SU-DHL-6 (cell line): ENCODE data around the gene RBM8A.

Experiments used
- H2AFZ ChIP-seq: fragments of 200-600 bp; sonication (generic); 2 replicates; pipeline ENCODE4 v1.6.1; 2014; ENCODE audit warnings: low read depth, mild to moderate bottlenecking, moderate library complexity, mixed read lengths, antibody characterized with exemption, low read length; ENCODE audit not compliant: severe bottlenecking
- H3F3A ChIP-seq: fragments of 200-600 bp; shearing (Covaris generic); 2 replicates; pipeline ENCODE4 v1.6.0; 2016; ENCODE audit warnings: antibody characterized with exemption, mild to moderate bottlenecking; ENCODE audit not compliant: insufficient read depth
- H3K27ac ChIP-seq: fragments of 200-600 bp; sonication (generic); 2 replicates; pipeline ENCODE4 v1.5.1; 2016; ENCODE audit warnings: low read depth, mild to moderate bottlenecking, low read length, moderate library complexity, mixed read lengths
- H3K27me3 ChIP-seq: fragments of 200-600 bp; sonication (generic), shearing (Covaris generic); 2 replicates; pipeline ENCODE4 v1.6.0; 2014; ENCODE audit warnings: mild to moderate bottlenecking, low read length
- H3K36me3 ChIP-seq: fragments of 200-600 bp; sonication (generic); 2 replicates; pipeline ENCODE4 v1.6.1; 2014; ENCODE audit warnings: mild to moderate bottlenecking, low read length, mixed read lengths
- H3K4me2 ChIP-seq: fragments of 300-600, 200-600 bp; shearing (Covaris generic), sonication (generic); 2 replicates; pipeline ENCODE4 v1.6.0; 2014; ENCODE audit warnings: low read length, low read depth, mild to moderate bottlenecking; ENCODE audit not compliant: poor library complexity, severe bottlenecking
- H3K4me3 ChIP-seq: fragments of 200-600 bp; sonication (generic); 2 replicates; pipeline ENCODE4 v1.5.1; 2014; ENCODE audit warnings: antibody characterized with exemption, low read length, mild to moderate bottlenecking, mixed read lengths; ENCODE audit not compliant: insufficient read depth, poor library complexity, severe bottlenecking
- H3K79me2 ChIP-seq: fragments of 200-600 bp; sonication (generic); 2 replicates; pipeline ENCODE4 v1.6.1; 2014; ENCODE audit warnings: mild to moderate bottlenecking, low read length, moderate library complexity; ENCODE audit not compliant: insufficient read depth
- H3K9ac ChIP-seq: fragments of 200-600 bp; sonication (generic); 2 replicates; pipeline ENCODE4 v1.7.0; 2014; ENCODE audit warnings: mild to moderate bottlenecking, low read length
- H3K9me2 ChIP-seq: fragments of 200-600 bp; sonication (generic); replicated peaks from 2 replicates; pipeline ENCODE4 v1.6.1; 2014; ENCODE audit warnings: low read length; ENCODE audit not compliant: insufficient read depth
- H3K9me3 ChIP-seq: fragments of 200-600 bp; sonication (generic); 2 replicates; pipeline ENCODE4 v1.6.1; 2014; ENCODE audit warnings: low read length, mixed read lengths; ENCODE audit not compliant: insufficient read depth
- H4K20me1 ChIP-seq: fragments of 200-600 bp; sonication (generic); 2 replicates; pipeline ENCODE4 v1.6.1; 2014; ENCODE audit warnings: low read depth, mild to moderate bottlenecking, antibody characterized with exemption, low read length, moderate library complexity, mixed read lengths
- EZH2phosphoT487 ChIP-seq: fragments of 200-600 bp; sonication (generic), shearing (Covaris generic); conservative IDR thresholded peaks from 2 replicates; pipeline ENCODE4 v1.6.1; 2018; ENCODE audit warnings: mild to moderate bottlenecking, antibody characterized with exemption, low read length, moderate library complexity, mixed read lengths
- TF ChIP-seq, protein P1 (sequence below): fragments of 200-600 bp; sonication (generic); IDR thresholded peaks from one replicate; pipeline ENCODE4 v1.5.1; 2017; ENCODE audit warnings: antibody characterized with exemption, mild to moderate bottlenecking, low read length, moderate library complexity; ENCODE audit not compliant: insufficient read depth, poor library complexity, severe bottlenecking

RBM8A gene

DNA sequence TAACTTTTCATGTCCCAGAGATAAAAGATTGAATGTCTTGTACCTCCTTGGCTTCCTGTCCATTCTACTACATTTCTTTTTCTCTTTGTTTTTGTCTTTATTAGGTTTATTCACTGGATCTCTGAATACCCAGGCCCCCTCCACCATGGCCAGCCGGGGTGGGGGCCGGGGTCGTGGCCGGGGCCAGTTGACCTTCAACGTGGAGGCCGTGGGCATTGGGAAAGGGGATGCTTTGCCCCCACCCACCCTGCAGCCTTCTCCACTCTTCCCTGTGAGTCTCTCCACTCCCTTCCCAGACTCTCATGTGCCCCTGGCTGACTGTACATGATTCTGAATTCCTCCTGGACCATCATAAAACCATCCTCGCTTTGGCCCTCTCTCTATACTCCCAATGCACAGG is 47.4 kb upstream of the RBM8A start:
- Histone ChIP-seq H3K9me3 (no peaks in the 10 kb centered on the region), H3K9me2 (no peaks in the 10 kb centered on the region), H2AFZ (no peak overlapping the region), H3K4me2 (no peak overlapping the region), H3K9ac (no peak overlapping the region), H3K27me3 (no peaks in the 10 kb centered on the region), H3K36me3 (no peaks in the 10 kb centered on the region), H3K27ac (no peak overlapping the region), H3F3A (0 out of 2 replicates have a peak, but pooled peaks cover 3% of the 10 kb centered on the region), H4K20me1 (no peaks in the 10 kb centered on the region), H3K4me3 (no peak overlapping the region), H3K79me2 (no peaks in the 10 kb centered on the region)
- TF ChIP-seq, protein P1, sequence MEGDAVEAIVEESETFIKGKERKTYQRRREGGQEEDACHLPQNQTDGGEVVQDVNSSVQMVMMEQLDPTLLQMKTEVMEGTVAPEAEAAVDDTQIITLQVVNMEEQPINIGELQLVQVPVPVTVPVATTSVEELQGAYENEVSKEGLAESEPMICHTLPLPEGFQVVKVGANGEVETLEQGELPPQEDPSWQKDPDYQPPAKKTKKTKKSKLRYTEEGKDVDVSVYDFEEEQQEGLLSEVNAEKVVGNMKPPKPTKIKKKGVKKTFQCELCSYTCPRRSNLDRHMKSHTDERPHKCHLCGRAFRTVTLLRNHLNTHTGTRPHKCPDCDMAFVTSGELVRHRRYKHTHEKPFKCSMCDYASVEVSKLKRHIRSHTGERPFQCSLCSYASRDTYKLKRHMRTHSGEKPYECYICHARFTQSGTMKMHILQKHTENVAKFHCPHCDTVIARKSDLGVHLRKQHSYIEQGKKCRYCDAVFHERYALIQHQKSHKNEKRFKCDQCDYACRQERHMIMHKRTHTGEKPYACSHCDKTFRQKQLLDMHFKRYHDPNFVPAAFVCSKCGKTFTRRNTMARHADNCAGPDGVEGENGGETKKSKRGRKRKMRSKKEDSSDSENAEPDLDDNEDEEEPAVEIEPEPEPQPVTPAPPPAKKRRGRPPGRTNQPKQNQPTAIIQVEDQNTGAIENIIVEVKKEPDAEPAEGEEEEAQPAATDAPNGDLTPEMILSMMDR: no peak
- no peak for TF ChIP-seq EZH2phosphoT487

DNA sequence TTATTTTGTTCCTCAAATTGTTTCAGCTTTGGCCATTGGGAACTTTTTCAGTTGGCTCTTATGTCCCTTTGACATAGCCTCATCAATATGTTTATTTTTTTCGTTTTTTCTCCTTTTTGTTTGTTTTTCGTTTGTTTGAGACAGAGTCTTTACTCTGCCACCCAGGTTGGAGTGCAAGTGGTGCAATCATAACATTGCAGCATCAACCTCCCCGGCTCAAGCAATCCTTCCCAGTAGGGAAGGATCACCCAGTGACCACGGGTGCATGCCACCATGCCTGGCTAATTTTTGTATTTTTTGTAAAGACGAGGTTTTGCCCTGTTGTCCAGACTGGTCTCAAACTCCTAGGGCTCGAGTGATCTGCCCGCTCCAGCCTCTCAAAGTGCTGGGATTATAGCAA is 45.3 kb upstream of the RBM8A start:
- H3K4me3 ChIP-seq: no peak overlapping the region
- H3K27me3 ChIP-seq: no peaks in the 10 kb centered on the region
- no peaks in the 10 kb centered on the region for H3K79me2 ChIP-seq
- no peaks in the 10 kb centered on the region for H4K20me1 ChIP-seq
- no peak overlapping the region for H3K27ac ChIP-seq
- H3K4me2 ChIP-seq: no peak overlapping the region
- no peak overlapping the region for H2AFZ ChIP-seq
- no peaks in the 10 kb centered on the region for H3K9me2 ChIP-seq
- TF ChIP-seq, protein P1: no peak
- no peak for TF ChIP-seq EZH2phosphoT487
- H3K36me3 ChIP-seq: no peaks in the 10 kb centered on the region
- H3K9ac ChIP-seq: no peak overlapping the region
- H3F3A ChIP-seq: no peaks in the 10 kb centered on the region
- no peaks in the 10 kb centered on the region for H3K9me3 ChIP-seq

DNA sequence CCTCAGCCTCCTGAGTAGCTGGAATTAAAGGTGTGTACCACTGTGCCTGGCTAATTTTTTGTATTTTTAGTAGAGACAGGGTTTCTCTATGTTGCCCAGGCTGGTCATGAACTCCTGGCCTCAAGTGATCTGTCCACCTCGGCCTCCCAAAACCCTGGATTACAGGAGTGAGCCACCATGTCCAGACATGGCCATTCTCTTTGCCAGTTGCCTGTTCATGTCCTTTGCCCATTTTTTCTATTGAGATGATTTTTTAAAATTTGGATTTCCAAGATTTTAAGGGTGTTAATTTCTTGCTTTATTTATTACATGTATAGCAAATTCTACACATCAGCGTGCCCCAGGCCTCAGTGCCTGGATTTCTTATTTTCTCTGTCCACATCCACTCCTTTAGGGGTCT is 40.0 kb upstream of the RBM8A start:
- Histone ChIP-seq H3K9ac (no peak overlapping the region), H3F3A (peaks cover 11% of the 10 kb centered on the region; the same call in 1 of the 2 replicates), H3K9me2 (no peaks in the 10 kb centered on the region), H3K27ac (no peak overlapping the region), H2AFZ (no peak overlapping the region), H3K36me3 (no peaks in the 10 kb centered on the region), H3K27me3 (no peaks in the 10 kb centered on the region), H3K79me2 (no peaks in the 10 kb centered on the region), H3K4me2 (no peak overlapping the region), H3K9me3 (no peaks in the 10 kb centered on the region), H3K4me3 (no peak overlapping the region), H4K20me1 (no peaks in the 10 kb centered on the region)
- no peak for TF ChIP-seq EZH2phosphoT487
- TF ChIP-seq, protein P1: no peak
